ENCODE measurements around the gene RPSA. TPM values are rescaled to one million over a fixed set of nuclear protein-coding genes. Genes with fewer than 3 reads are reported as not detected.

RPSA gene
- total and polyA plus RNA-seq, 3 donors from 2014 or later, result 387 to 858 (median 661) TPM

DNA sequence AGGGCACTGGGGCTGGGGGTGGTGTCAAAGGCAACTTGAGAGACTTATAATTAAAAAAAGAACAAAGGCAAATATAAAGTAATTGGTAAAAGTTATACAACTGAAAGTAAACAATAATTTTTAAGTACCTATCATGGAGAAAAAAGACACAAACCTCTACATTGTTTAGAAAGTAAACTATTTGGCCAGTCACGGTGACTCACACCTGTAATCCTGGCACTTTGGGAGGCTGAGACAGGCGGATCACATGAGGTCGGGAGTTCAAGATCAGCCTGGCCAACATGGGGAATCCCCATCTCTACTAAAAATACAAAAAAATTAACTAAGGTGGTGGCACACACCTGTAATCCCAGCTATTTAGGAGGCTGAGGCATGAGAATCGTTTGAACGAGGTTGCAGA is 25.8 kb downstream of the RPSA start:
- TF ChIP-seq POLR2A (IDR thresholded peaks at IDR 0.05), result no peak
- TF ChIP-seq, protein P1, sequence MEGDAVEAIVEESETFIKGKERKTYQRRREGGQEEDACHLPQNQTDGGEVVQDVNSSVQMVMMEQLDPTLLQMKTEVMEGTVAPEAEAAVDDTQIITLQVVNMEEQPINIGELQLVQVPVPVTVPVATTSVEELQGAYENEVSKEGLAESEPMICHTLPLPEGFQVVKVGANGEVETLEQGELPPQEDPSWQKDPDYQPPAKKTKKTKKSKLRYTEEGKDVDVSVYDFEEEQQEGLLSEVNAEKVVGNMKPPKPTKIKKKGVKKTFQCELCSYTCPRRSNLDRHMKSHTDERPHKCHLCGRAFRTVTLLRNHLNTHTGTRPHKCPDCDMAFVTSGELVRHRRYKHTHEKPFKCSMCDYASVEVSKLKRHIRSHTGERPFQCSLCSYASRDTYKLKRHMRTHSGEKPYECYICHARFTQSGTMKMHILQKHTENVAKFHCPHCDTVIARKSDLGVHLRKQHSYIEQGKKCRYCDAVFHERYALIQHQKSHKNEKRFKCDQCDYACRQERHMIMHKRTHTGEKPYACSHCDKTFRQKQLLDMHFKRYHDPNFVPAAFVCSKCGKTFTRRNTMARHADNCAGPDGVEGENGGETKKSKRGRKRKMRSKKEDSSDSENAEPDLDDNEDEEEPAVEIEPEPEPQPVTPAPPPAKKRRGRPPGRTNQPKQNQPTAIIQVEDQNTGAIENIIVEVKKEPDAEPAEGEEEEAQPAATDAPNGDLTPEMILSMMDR (IDR thresholded peaks at IDR 0.05), result no peak
- Histone ChIP-seq H3K27me3 (no peaks in the 10 kb centered on the region), H3K4me1 (no peaks in the 10 kb centered on the region), H3K27ac (no peak overlapping the region), H3K36me3 (ENCODE audit: low read depth, missing control alignments) (no peaks in the 10 kb centered on the region), H3K4me3 (no peak overlapping the region), H3K9me3 (no peaks in the 10 kb centered on the region)
- DNase-seq, result no peak
- intact Hi-C loops (cut with DNase I; ENCODE audit: low total_unique reads), result no loop called here
- WGBS, 2 donors, result 80 to 91% methylated on average over 5 of the region's 5 CpGs

DNA sequence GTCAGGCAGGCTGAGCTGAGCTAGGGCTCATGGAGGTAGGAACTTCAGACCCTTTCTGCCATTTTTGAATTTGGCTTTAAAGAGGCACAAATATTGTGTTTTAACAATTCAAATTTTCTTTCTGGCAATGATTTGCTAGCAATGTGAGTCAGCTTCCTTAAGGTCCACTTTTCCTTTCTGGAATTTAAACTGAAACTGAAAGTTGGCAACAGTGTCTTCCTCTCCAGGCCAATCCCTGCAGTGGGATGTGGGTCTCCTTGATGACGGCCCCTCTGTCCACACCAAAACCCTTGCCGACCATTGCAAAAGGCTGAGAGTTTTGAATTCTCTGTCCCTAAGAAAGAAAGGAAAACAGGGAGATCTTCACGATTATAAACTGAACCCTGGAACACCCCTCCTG is 27.1 kb downstream of the RPSA start:
- Histone ChIP-seq H3K27me3 (no peaks in the 10 kb centered on the region), H3K36me3 (ENCODE audit: low read depth, missing control alignments) (no peaks in the 10 kb centered on the region), H3K9me3 (no peaks in the 10 kb centered on the region), H3K27ac (no peak overlapping the region), H3K4me1 (no peaks in the 10 kb centered on the region), H3K4me3 (no peak overlapping the region)
- TF ChIP-seq, protein P1 (IDR thresholded peaks at IDR 0.05), result no peak
- TF ChIP-seq POLR2A (IDR thresholded peaks at IDR 0.05), result no peak
- DNase-seq, result no peak
- intact Hi-C loops (cut with DNase I; ENCODE audit: low total_unique reads), result no loop called here
- 54 to 81% methylated on average over 3 of the region's 3 CpGs for WGBS, 2 donors

DNA sequence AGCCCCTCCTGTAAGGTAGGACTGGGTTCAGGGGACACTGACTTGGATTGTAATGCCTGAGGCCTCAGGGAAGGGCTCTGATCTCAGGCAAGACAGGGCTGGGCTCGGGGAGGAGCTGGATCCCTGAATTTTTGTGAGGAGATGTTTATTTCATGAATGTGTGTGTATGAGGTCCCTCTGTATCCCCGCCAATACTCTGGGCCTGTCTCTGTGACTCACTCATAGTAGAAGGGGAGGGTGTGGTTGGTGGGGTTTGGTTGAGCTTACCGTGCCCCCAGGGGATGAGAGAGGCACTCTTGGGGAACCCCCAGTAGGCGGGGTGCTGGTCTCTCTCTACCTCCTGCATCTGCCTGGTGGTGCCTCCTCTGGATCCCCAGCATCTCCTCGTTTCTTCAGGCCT is 28.1 kb downstream of the RPSA start:
- Histone ChIP-seq H3K27ac (no peak overlapping the region), H3K36me3 (ENCODE audit: low read depth, missing control alignments) (no peaks in the 10 kb centered on the region), H3K4me3 (no peak overlapping the region), H3K4me1 (no peaks in the 10 kb centered on the region), H3K27me3 (no peaks in the 10 kb centered on the region), H3K9me3 (no peaks in the 10 kb centered on the region)
- WGBS, 2 donors, result 81 to 83% methylated on average over 4 to 5 of the region's 5 CpGs
- no peak for DNase-seq
- intact Hi-C loops (cut with DNase I; ENCODE audit: low total_unique reads), result no loop called here
- TF ChIP-seq, protein P1 (IDR thresholded peaks at IDR 0.05), result no peak
- no peak for TF ChIP-seq POLR2A (IDR thresholded peaks at IDR 0.05)

GRCh38 chr3:39435006-39435748 is 28.7 kb downstream of the RPSA start:
- H3K4me3 ChIP-seq, result no peak overlapping the region
- WGBS, 2 donors, result 79% methylated on average over 1 of the region's 1 CpG; no CpG with 5 or more reads in 1 of the 2 donors
- intact Hi-C loops (cut with DNase I; ENCODE audit: low total_unique reads), result no loop called here
- no peak for TF ChIP-seq POLR2A (IDR thresholded peaks at IDR 0.05)
- TF ChIP-seq, protein P1 (IDR thresholded peaks at IDR 0.05), result no peak
- no peaks in the 10 kb centered on the region for H3K4me1 ChIP-seq
- no peak overlapping the region for H3K27ac ChIP-seq
- no peaks in the 10 kb centered on the region for H3K36me3 ChIP-seq (ENCODE audit: low read depth, missing control alignments)
- DNase-seq, result no peak
- H3K9me3 ChIP-seq, result no peaks in the 10 kb centered on the region
- no peaks in the 10 kb centered on the region for H3K27me3 ChIP-seq

DNA sequence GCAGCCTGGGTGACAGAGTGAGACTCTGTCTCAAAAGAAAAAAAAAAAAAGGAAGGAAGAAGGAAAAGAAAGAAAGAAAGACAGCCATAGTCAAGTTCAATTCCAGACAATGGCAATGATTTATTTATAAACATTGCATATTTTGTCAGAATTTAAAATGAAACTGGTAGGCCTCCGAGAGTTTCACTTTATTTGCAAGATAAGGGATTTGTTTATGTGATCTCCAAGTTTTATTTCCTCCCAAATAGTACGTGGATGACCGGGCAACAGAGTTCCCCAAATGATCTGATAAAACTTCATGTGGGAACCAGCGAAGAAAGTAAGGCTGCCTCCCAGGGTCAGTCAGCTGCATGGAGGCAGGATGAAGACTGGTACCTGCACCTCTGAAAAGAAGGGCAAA is 32.4 kb downstream of the RPSA start:
- no peak overlapping the region for H3K4me3 ChIP-seq
- DNase-seq, result no peak
- no peaks in the 10 kb centered on the region for H3K36me3 ChIP-seq (ENCODE audit: low read depth, missing control alignments)
- TF ChIP-seq, protein P1 (IDR thresholded peaks at IDR 0.05), result no peak
- TF ChIP-seq POLR2A (IDR thresholded peaks at IDR 0.05), result no peak
- intact Hi-C loops (cut with DNase I; ENCODE audit: low total_unique reads), result no loop called here
- H3K27me3 ChIP-seq, result no peaks in the 10 kb centered on the region
- no peak overlapping the region for H3K27ac ChIP-seq
- no peaks in the 10 kb centered on the region for H3K4me1 ChIP-seq
- H3K9me3 ChIP-seq, result no peaks in the 10 kb centered on the region
- 70 to 75% methylated on average over 4 of the region's 4 CpGs for WGBS, 2 donors
